Stimulated activated CD8-positive, alpha-beta memory T cell treated with anti-CD3 and anti-CD28 coated beads, Interleukin-7, amount 100 ng/mL, for 48 hours (primary cell): Measurements from ENCODE around the gene GUCY1A1.

Experiments
- DNase-seq, 2 donors: peaks; one replicate each; pipeline ENCODE4 v3.0.0-alpha.2; 2020; ENCODE audit warnings: low read depth in 1 of 2; ENCODE audit errors: extremely low read depth in 1 of 2

Gene GUCY1A1

DNA sequence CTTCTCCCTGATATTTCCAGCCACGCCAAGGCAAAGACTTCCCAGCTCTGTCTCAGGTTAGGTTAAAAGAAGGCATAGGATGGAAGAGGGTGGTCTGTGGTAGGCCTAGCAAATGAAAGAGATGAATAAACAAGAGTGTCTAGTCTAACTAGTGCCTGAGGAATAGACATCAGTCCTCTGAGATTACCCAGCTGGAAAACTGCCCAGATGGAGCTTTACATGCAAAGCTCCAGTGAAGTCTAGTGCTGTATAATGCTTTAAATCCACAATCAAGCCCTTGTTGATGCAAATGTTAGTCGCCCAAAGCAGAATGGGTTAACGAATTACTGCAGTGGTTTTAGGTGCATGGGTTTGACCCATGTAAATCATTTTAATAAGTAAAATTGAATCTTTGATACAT is 67.4 kb downstream of the GUCY1A1 start:
- no peak for DNase-seq

- DNase-seq, result no peak
These were observed 68.3 kb downstream of the GUCY1A1 start for GRCh38 chr4:155734951-155735350.

GRCh38 chr4:155735496-155735895 is 68.8 kb downstream of the GUCY1A1 start:
- DNase-seq, result no peak

DNA sequence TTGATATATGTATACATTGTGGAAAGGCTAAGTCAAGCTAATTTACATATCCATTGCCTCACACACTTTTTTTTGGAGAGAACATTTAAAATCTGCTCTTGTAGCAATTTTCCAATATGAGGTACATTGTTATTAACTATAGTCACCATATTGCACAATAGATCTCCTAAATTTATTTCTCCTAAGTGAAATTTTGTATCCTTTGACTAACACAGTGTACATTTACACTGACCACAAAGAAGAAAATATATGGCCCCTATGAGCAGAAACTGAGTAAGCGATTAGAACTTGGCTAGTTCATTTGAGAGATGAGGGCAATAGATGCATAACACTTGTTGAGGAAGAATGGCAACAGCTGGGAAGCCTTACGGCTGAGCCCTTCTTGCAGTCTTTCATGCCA is 71.9 kb downstream of the GUCY1A1 start:
- DNase-seq, result no peak

DNA sequence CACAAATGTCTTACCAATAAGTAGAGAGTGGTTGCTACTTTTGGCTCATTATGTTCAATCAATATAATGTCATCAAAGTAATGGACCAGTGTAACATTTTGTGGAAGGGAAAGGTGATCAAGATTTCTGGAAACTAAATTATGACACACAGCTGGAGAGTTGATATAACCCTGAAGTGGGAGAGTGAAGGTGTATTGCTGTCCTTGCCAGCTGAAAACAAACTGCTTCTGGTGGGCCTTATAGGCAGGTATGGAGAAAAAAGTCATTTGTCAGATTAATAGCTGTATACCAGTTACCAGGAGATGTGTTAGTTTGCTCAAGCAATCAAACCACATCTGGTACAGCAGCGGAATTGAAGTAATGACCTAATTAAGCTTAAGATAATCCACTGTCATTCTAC is 74.9 kb downstream of the GUCY1A1 start:
- no peak for DNase-seq

DNA sequence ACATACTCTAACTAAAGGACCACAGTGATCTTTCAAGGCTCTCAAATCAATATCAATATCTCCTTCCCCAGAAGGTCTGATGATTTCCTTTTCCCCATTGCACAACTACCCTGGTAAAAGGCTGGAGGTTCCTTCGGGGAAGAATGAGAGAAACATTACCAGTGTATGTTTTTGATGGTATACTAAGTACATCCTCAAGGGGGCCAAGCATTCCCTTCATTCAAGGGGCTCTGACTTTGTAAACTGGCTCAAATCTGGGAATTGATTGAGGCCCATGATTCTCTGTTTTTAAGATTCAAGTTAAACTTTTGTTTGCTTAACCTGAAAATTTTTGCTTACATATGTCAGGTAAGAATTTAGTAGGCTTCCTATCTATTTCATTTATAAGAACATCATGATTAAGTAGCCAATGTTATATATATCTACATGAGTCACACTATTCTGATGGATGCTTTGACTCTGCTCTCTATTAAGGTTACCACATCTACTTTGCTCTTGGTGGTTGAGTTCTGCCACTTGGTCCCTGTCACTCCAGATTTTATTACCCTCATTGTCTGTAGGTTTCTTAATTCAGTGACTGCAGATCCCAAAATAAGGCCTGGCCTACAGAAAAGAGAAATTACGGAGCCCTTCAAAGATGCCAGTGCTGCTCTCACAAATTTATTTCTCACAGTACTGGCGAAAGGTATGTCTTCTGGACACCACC is 75.8 kb downstream of the GUCY1A1 start:
- no peak for DNase-seq

GRCh38 chr4:155745984-155746383 is 79.3 kb downstream of the GUCY1A1 start:
- no peak for DNase-seq

GRCh38 chr4:155748039-155748438 is 81.4 kb downstream of the GUCY1A1 start:
- no peak for DNase-seq

DNA sequence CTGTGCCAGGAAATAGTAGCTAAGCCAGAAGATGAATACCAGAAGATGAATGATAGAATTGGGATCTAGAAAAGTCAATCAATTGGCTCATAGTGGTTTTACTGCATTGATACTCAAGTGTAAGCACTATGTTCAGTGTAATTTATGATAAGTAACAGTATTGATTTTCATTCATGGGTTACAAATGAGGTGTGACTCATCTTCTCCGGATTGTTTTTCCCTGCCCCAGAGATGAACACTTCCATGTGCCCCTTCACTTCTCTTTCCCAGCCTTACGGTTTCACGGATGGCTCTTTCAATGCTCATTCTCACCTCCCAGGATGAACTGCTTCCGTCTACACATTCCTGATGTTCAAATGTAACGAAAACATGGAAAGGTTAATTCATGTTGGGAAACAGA is 82.4 kb downstream of the GUCY1A1 start:
- DNase-seq, result no peak

- DNase-seq, result no peak
These were observed 84.9 kb downstream of the GUCY1A1 start for GRCh38 chr4:155751569-155751968.

DNA sequence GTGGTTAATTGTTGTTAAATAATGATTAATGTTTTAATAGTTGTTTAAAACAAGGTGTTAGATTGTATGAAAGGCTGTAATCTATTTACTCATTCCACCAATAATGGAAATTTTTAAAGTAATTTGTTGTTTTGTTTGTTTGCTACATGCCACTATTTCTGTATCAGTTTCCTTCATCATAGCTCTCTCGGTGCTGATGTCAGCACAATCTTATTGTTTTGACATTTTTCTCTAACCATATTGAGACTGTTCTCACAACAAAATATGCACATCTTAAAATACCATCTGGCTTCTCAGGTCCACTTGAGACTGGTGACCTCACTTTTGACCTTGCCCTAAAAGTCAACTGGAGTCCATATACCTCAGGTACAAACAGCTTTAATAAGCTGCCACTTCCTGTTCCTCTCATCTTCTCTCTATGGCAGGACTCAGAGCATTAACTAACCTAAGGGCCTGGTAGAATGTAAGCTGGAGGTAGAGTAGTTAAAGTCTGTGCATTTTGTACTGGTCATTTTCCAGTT is 91.2 kb downstream of the GUCY1A1 start:
- no peak for DNase-seq

GRCh38 chr4:155758481-155759371 is 92.1 kb downstream of the GUCY1A1 start, which contains the start of gene GUCY1B1:
Gene GUCY1B1, plus strand, starts transcription at chr4:155759021. Its CDS starts 120 bp downstream, at chr4:155759141.
- DNase-seq, result peak; percentile 48 to 57

DNA sequence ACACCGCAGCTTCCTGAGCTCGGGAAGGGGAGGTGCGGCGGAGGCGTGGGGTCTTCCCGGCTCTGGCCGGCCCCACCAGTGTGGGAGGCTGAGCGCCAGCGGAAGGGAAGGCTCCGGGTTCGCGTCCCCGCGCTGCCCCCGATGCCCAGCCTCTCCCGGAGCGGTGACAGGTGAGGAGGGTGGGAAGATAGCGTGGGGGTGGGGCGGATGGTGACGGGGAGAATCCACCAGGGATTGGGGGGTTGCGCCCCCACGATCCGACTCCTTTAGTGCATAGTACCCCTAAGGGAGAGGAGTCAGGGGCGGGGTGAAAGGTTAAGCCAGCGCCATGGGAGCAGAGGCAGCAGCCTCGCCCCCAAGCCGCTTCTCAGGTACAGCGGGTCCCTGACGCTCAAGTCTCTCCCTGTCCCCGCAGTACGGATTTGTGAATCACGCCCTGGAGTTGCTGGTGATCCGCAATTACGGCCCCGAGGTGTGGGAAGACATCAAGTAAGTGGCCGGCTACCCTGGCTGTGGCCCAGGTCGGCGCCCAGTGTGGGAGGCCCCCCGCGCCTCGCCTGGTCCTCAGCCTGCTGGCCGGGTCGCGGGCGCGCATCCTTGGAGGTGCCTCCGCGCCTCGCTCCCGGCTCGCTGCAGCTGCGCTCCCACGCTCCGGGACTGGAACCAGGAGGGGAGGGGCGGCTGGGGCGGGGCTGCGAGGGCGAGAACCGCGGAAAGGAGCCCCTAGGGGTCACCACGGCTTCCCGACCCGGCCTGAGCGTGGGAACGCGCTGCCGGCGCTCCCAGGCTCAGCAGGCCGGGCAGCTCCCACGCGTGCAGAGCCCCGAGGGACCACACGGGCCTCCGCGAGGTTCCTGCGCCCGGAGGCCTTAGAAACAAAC is 93.0 kb downstream of the GUCY1A1 start:
- no peak for DNase-seq

GRCh38 chr4:155761047-155761446 is 94.4 kb downstream of the GUCY1A1 start:
- no peak for DNase-seq

DNA sequence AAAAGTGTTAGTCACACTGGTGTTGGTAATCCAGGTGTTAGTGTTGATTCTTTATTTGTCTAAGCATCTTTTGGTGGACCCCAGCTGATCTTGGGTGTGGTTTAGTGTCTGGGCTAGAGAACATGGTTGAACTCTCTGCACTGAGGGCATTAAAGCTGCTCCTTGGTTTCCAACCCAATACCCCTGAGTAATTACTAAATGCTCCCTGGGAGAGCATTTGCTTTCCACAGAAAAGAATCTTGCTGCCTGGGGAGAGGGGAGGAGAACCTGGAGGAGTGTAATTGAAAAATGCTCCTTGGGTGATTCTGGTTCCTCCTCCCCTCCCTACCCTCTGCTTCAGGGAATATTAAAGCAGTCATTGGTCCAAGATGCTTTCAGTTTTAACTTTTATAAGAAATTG is 95.3 kb downstream of the GUCY1A1 start:
- DNase-seq, result no peak

- no peak for DNase-seq
These were observed 95.7 kb downstream of the GUCY1A1 start for GRCh38 chr4:155762334-155762733.

- no peak for DNase-seq
These were observed 96.9 kb downstream of the GUCY1A1 start for GRCh38 chr4:155763551-155763950.

DNA sequence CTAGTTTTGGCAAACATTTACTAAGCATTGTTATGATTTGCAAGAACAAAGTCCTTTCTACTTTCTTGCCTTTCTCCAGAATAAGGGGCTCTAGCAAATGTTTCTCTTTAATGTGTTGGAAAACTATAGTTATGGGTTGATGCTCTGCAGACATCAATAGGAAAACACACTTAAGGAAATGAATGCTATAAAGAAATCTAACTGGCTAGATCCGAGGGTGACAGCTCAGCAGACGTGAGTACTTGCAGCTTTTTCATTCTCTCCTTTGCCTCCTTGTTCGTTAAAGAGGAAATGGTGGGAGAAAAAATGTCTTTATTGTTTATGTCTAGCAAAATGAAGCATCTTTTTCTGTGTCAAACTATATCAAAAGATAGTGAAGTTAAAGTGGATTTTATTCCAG is 98.5 kb downstream of the GUCY1A1 start:
- DNase-seq, result no peak

GRCh38 chr4:155766622-155767021 is 100.0 kb downstream of the GUCY1A1 start:
- no peak for DNase-seq

- no peak for DNase-seq
These were observed 101.7 kb downstream of the GUCY1A1 start for GRCh38 chr4:155768370-155768769.

GRCh38 chr4:155769090-155769489 is 102.4 kb downstream of the GUCY1A1 start:
- DNase-seq, result no peak
